ENCODE results near the gene JTB.

GRCh38 chr1:153942766-153943549 is 34.5 kb downstream of the JTB start:
- no peak for TF ChIP-seq CEBPB (IDR thresholded peaks at IDR 0.05)
- no peak for TF ChIP-seq TAF1 (IDR thresholded peaks at IDR 0.05; ENCODE audit: low read depth)
- TF ChIP-seq REST (IDR thresholded peaks at IDR 0.05; ENCODE audit: low read depth) = no peak
- no peak for TF ChIP-seq RAD21 (IDR thresholded peaks at IDR 0.05; ENCODE audit: low read depth)
- no peak for TF ChIP-seq FOXM1 (IDR thresholded peaks at IDR 0.05; ENCODE audit: borderline replicate concordance, low read depth)
- TF ChIP-seq EP300 (IDR thresholded peaks at IDR 0.05; ENCODE audit: borderline replicate concordance) = no peak
- TF ChIP-seq MAX (IDR thresholded peaks at IDR 0.05) = no peak
- no peak for TF ChIP-seq YY1 (IDR thresholded peaks at IDR 0.05; ENCODE audit: low read depth)
- TF ChIP-seq CREB1 (IDR thresholded peaks at IDR 0.05; ENCODE audit: low read depth) = no peak
- TF ChIP-seq ZBTB7A (IDR thresholded peaks at IDR 0.05; ENCODE audit: low read depth) = no peak
- no peak for TF ChIP-seq USF1 (IDR thresholded peaks at IDR 0.05)
- TF ChIP-seq TEAD4 (IDR thresholded peaks at IDR 0.05) = no peak
- TF ChIP-seq TCF12 (IDR thresholded peaks at IDR 0.05; ENCODE audit: low read depth) = no peak
- no peak for TF ChIP-seq NFIC (IDR thresholded peaks at IDR 0.05)
